Astrocyte (in vitro differentiated cells and primary cell): Measurements from ENCODE around the gene ZNF674.

ENCODE experiments used
- CTCF ChIP-seq: IDR thresholded peaks from 2 replicates; pipeline ENCODE4 v1.5.1; 2011; ENCODE audit warnings: low read depth, mild to moderate bottlenecking, inconsistent platforms, low read length, moderate library complexity; ENCODE audit not compliant: insufficient read depth
- EZH2 ChIP-seq: IDR thresholded peaks from 2 replicates; pipeline ENCODE4 v1.6.1; 2012; ENCODE audit warnings: mild to moderate bottlenecking, low read length, inconsistent platforms; ENCODE audit not compliant: insufficient read depth

GRCh38 chrX:46582966-46583365 lies 37.7 kb upstream of the ZNF674 start:
- TF ChIP-seq EZH2 (no peak), CTCF (no peak)
